ENCODE measurements around the gene F13B. TPM values are rescaled to one million over a fixed set of nuclear protein-coding genes. Genes with fewer than 3 reads are reported as not detected.
"Not testable (repeated sequence)": the region's sequence is repeated elsewhere in the genome, so short reads cannot be mapped to it uniquely, and the experiment has no call there.

The F13B gene
- total RNA-seq, 1 donor from 2014 or later, result not detected

DNA sequence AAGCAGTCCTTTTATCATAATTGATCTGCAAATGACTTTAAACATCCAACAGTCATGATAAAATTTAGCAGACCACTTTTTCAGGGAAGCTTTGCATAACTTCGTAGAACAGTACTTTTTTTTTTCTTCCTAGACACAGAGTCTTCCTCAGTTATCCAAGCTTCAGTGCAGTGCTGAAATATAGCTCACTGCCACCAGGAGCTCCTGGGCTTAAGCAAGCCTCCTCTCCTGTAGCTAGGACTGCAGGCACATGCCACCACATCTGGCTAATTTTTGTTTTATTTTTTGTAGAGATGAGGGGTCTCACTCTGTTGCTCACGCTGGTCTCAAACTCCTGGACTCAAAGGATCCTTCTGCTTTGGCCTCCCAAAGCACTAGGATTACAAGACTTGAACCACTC is 3.8 kb downstream of the F13B start:
- Histone ChIP-seq H3K4me3 (ENCODE audit: low read length in 3 of 3) (no peak overlapping the region), H3K27ac (ENCODE audit: low read depth, low read length) (no peak overlapping the region), H3K9me3 (ENCODE audit: control insufficient read depth in 3 of 3, low read length in 3 of 3) (no peaks in the 10 kb centered on the region), H3K9ac (ENCODE audit: low read depth in 1 of 3, low read length in 3 of 3) (no peak overlapping the region), H3K27me3 (ENCODE audit: control insufficient read depth in 3 of 3, insufficient read depth in 3 of 3, low read length in 3 of 3) (no peaks in the 10 kb centered on the region), H3K4me1 (ENCODE audit: control insufficient read depth in 3 of 3, insufficient read depth in 3 of 3, low read length in 3 of 3) (no peaks in the 10 kb centered on the region), H3K36me3 (ENCODE audit: control insufficient read depth in 3 of 3, insufficient read depth in 3 of 3, low read length in 3 of 3) (no peaks in the 10 kb centered on the region)

DNA sequence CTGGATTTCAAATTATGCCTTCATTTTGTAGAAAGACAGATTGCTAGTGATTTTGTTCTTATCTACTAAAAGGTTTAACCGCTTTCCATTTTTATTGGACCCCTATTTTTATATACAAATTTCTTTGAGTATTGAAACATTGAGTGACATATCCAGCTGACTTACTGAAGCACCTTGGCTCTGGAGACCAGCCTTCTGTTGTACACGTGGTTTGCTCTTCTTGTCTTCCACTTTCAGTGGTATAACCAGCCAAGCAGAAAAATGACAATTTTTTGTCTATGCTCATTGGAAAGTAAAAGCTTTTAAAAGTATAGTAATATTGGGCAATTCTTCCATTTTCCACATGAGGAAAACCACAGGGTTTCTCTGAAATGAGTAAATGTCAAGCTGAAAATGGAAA is 4.4 kb downstream of the F13B start:
- no peaks in the 10 kb centered on the region for H3K36me3 ChIP-seq (ENCODE audit: control insufficient read depth in 3 of 3, insufficient read depth in 3 of 3, low read length in 3 of 3)
- H3K27me3 ChIP-seq (ENCODE audit: control insufficient read depth in 3 of 3, insufficient read depth in 3 of 3, low read length in 3 of 3), result no peaks in the 10 kb centered on the region
- H3K4me1 ChIP-seq (ENCODE audit: control insufficient read depth in 3 of 3, insufficient read depth in 3 of 3, low read length in 3 of 3), result no peaks in the 10 kb centered on the region
- no peaks in the 10 kb centered on the region for H3K9me3 ChIP-seq (ENCODE audit: control insufficient read depth in 3 of 3, low read length in 3 of 3)
- H3K27ac ChIP-seq (ENCODE audit: low read depth, low read length), result no peak overlapping the region
- no peak overlapping the region for H3K4me3 ChIP-seq (ENCODE audit: low read length in 3 of 3)
- H3K9ac ChIP-seq (ENCODE audit: low read depth in 1 of 3, low read length in 3 of 3), result no peak overlapping the region

DNA sequence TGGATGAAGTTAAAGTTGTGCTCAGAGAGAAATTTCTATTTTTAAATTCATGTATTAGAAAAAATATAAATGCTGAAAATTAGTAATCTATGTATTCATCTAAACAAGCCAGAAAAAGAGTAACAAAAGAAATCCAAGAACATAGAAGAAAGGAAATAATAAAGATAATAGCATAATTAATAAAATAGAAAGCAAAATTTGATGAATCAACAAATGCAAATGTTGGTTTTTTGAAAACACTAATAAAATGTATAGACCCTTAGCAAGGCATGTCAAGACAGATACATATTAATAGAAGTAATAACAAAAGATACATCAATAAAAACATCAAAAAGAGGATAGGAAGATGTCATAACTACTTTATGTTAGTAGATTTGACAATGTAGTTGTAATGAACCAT is 18.0 kb downstream of the F13B start:
- Histone ChIP-seq H3K36me3 (ENCODE audit: control insufficient read depth in 3 of 3, insufficient read depth in 3 of 3, low read length in 3 of 3) (no peaks in the 10 kb centered on the region), H3K27ac (ENCODE audit: low read depth, low read length) (no peak overlapping the region), H3K9me3 (ENCODE audit: control insufficient read depth in 3 of 3, low read length in 3 of 3) (no peaks in the 10 kb centered on the region), H3K9ac (ENCODE audit: low read depth in 1 of 3, low read length in 3 of 3) (no peak overlapping the region), H3K4me3 (ENCODE audit: low read length in 3 of 3) (no peak overlapping the region), H3K27me3 (ENCODE audit: control insufficient read depth in 3 of 3, insufficient read depth in 3 of 3, low read length in 3 of 3) (no peaks in the 10 kb centered on the region), H3K4me1 (ENCODE audit: control insufficient read depth in 3 of 3, insufficient read depth in 3 of 3, low read length in 3 of 3) (no peaks in the 10 kb centered on the region)

DNA sequence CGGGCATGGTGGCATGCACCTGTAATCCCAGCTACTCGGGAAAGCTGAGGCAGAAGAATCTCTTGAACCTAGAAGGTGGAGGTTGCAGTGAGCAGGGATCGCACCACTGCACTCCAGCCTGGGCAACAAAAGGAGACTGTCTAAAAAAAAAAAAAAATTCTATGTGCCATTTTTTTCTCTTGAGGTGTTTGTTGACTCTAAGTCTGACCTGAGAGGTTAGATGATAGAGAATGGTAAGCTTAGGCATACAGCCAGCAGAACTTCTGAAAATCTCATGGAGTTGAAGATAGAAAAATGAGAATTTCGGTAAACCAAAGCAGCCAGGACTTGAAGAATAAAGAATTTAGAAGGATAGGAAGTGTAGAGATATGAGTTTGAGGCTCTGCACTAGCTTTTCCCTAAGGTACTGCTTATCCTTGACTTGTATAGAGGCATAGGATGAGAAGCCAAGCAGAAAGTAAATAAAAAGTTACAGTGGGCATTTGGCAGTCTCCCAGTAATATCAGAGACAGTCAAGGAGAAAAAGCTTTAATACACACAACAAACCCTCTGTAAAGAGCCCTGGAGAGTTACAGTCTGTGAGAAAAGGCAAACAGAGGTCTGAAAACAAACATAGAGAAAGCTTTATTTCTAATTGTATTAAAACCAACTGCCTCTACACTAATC is 24.3 kb downstream of the F13B start:
- no peaks in the 10 kb centered on the region for H3K4me1 ChIP-seq (ENCODE audit: control insufficient read depth in 3 of 3, insufficient read depth in 3 of 3, low read length in 3 of 3)

DNA sequence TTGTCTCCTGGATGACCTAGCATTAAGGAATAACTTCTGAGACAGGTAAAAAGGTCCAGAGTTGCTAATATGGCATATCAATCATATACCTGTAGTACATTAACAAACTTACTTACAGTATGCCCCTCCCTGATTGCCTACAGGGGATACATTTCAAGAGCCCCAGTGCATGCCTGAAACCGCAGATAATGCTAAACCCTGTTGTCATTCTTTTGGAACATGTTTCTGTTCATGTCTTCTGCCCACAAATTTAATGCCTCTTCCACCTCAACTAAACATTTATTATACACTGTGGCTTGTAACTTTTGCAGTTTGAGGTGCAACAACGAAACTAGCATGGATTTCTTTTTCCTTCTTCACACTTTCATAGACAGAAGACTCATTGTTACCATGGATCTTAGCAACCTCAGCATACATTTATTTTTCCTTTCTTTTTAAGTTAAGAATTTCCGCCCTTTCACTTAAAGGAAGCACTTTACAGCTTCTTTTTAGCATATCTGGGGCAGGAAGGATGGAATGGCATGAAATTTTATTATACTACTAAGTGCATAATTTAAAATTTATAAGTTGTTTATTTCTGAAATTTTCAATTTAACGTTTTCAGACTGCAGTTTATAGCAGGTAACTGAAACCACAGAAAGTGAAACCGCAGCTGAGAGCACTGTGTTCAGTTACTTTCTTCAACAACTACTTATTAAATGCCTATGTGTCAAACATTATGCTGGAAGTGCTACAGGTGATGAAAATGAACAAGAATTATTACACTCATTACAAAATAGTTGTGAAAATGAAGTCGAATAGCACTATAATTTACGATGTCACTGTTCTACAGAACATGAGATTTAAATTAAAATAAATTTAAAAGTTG is 25.3 kb downstream of the F13B start:
- H3K27me3 ChIP-seq (ENCODE audit: control insufficient read depth in 3 of 3, insufficient read depth in 3 of 3, low read length in 3 of 3), result no peaks in the 10 kb centered on the region
- no peak overlapping the region for H3K9ac ChIP-seq (ENCODE audit: low read depth in 1 of 3, low read length in 3 of 3)
- no peak overlapping the region for H3K27ac ChIP-seq (ENCODE audit: low read depth, low read length)
- H3K4me1 ChIP-seq (ENCODE audit: control insufficient read depth in 3 of 3, insufficient read depth in 3 of 3, low read length in 3 of 3), result no peaks in the 10 kb centered on the region
- no peak overlapping the region for H3K4me3 ChIP-seq (ENCODE audit: low read length in 3 of 3)
- no peaks in the 10 kb centered on the region for H3K9me3 ChIP-seq (ENCODE audit: control insufficient read depth in 3 of 3, low read length in 3 of 3)
- no peaks in the 10 kb centered on the region for H3K36me3 ChIP-seq (ENCODE audit: control insufficient read depth in 3 of 3, insufficient read depth in 3 of 3, low read length in 3 of 3)

More for the DNA sequence above, 24.3 kb downstream of the F13B start:
- no peak overlapping the region for H3K9ac ChIP-seq (ENCODE audit: low read depth in 1 of 3, low read length in 3 of 3)
- H3K36me3 ChIP-seq (ENCODE audit: control insufficient read depth in 3 of 3, insufficient read depth in 3 of 3, low read length in 3 of 3), result no peaks in the 10 kb centered on the region
- H3K27me3 ChIP-seq (ENCODE audit: control insufficient read depth in 3 of 3, insufficient read depth in 3 of 3, low read length in 3 of 3), result no peaks in the 10 kb centered on the region
- H3K4me3 ChIP-seq (ENCODE audit: low read length in 3 of 3), result no peak overlapping the region
- H3K27ac ChIP-seq (ENCODE audit: low read depth, low read length), result no peak overlapping the region
- H3K9me3 ChIP-seq (ENCODE audit: control insufficient read depth in 3 of 3, low read length in 3 of 3), result no peaks in the 10 kb centered on the region

DNA sequence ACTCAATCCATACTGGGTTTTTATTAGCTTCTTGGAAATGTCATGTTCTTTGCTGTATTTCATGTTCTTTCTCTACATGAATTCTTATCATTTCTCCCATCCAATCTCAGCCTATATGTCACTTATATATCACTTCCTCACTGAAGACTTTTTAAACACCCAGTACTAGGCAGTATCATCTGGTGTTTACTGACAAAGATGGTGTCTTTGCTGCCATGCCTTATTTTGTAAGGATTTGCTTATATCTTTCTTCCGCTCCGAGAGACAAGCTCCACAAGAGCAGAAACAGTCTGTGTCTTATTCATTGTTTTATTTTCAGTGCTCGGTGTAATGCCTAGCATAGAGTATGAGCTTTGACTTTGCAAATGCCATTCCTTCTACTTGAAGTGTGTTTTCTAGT is 30.2 kb downstream of the F13B start:
- Histone ChIP-seq H3K27ac (ENCODE audit: low read depth, low read length) (no peak overlapping the region), H3K4me3 (ENCODE audit: low read length in 3 of 3) (no peak overlapping the region), H3K27me3 (ENCODE audit: control insufficient read depth in 3 of 3, insufficient read depth in 3 of 3, low read length in 3 of 3) (no peaks in the 10 kb centered on the region), H3K4me1 (ENCODE audit: control insufficient read depth in 3 of 3, insufficient read depth in 3 of 3, low read length in 3 of 3) (no peaks in the 10 kb centered on the region), H3K9ac (ENCODE audit: low read depth in 1 of 3, low read length in 3 of 3) (no peak overlapping the region), H3K36me3 (ENCODE audit: control insufficient read depth in 3 of 3, insufficient read depth in 3 of 3, low read length in 3 of 3) (no peaks in the 10 kb centered on the region), H3K9me3 (ENCODE audit: control insufficient read depth in 3 of 3, low read length in 3 of 3) (no peaks in the 10 kb centered on the region)

DNA sequence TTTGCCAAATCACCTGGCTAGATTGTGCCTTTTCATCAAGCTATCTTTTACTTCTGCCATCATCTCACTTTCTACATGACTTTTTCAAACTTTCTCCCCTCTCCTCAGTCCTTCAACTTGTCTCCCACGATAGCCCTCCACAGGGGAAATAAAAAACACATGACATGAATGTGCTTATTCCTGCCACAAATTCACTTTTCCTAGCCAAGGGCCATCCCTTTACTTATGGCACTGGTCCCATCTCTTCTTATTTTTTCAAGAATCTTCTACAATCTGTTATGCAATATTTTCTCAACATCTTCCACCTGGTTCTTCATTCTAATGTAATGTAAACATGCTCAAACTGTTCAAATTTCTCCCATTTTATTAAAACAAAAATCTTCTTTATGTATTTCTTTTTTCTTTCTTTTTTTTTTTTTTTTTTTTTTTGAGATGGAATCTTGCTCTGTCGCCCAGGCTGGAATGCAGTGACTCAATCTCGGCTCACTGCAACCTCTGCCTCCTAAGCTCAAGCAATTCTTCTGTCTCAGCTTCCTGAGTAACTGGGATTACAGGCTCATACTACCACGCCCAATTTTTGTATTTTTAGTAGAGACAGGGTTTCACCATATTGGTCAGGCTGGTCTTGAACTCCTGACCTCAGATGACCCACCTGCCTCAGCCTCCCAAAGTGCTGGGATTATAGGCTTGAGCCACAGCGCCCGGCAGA is 32.3 kb downstream of the F13B start:
- not testable (repeated sequence) for H3K4me3 ChIP-seq (ENCODE audit: low read length in 3 of 3); H3K4me1 ChIP-seq (ENCODE audit: control insufficient read depth in 3 of 3, insufficient read depth in 3 of 3, low read length in 3 of 3); H3K36me3 ChIP-seq (ENCODE audit: control insufficient read depth in 3 of 3, insufficient read depth in 3 of 3, low read length in 3 of 3); H3K27me3 ChIP-seq (ENCODE audit: control insufficient read depth in 3 of 3, insufficient read depth in 3 of 3, low read length in 3 of 3); H3K9ac ChIP-seq (ENCODE audit: low read depth in 1 of 3, low read length in 3 of 3); H3K9me3 ChIP-seq (ENCODE audit: control insufficient read depth in 3 of 3, low read length in 3 of 3); H3K27ac ChIP-seq (ENCODE audit: low read depth, low read length)

DNA sequence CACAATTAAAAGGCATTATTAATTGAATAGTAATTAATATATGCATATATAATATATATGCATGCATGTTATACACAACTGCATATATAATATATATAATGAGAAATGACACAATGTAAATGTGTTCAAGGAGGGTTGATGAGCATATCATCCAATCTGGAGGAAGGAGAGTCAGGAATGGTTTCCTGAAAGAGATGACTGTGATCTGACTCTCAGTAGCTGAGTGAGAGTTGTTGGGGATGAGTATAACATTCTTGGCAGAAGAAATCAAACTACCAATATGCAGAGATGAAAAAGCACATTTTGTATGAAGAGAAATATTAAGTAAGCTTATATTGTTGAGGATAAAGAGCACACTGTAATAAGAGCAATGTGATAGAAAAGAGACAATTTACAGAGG is 37.3 kb downstream of the F13B start:
- no peaks in the 10 kb centered on the region for H3K4me1 ChIP-seq (ENCODE audit: control insufficient read depth in 3 of 3, insufficient read depth in 3 of 3, low read length in 3 of 3)
- no peaks in the 10 kb centered on the region for H3K9me3 ChIP-seq (ENCODE audit: control insufficient read depth in 3 of 3, low read length in 3 of 3)
- H3K4me3 ChIP-seq (ENCODE audit: low read length in 3 of 3), result no peak overlapping the region
- no peaks in the 10 kb centered on the region for H3K27me3 ChIP-seq (ENCODE audit: control insufficient read depth in 3 of 3, insufficient read depth in 3 of 3, low read length in 3 of 3)
- no peak overlapping the region for H3K9ac ChIP-seq (ENCODE audit: low read depth in 1 of 3, low read length in 3 of 3)
- H3K27ac ChIP-seq (ENCODE audit: low read depth, low read length), result no peak overlapping the region
- no peaks in the 10 kb centered on the region for H3K36me3 ChIP-seq (ENCODE audit: control insufficient read depth in 3 of 3, insufficient read depth in 3 of 3, low read length in 3 of 3)

DNA sequence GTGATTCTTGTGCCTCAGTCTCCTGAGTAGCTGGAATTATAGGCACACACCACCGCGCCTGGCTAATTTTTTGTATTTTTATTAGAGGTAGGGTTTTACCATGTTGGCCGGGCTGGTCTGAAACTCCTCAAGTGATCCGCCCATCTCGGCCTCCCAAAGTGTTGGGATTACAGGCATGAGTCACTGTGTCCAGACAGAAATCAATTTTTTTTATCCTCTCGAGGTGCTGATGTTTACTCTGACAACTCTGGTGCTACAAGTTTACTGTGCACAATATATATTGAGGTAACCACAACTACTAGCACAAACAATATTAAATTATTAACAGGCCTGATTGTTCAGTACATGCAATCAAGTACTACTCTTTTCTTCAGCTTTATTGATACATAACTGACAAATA is 39.7 kb downstream of the F13B start:
- Histone ChIP-seq H3K27me3 (ENCODE audit: control insufficient read depth in 3 of 3, insufficient read depth in 3 of 3, low read length in 3 of 3) (no peaks in the 10 kb centered on the region), H3K4me1 (ENCODE audit: control insufficient read depth in 3 of 3, insufficient read depth in 3 of 3, low read length in 3 of 3) (no peaks in the 10 kb centered on the region), H3K4me3 (ENCODE audit: low read length in 3 of 3) (no peak overlapping the region), H3K9me3 (ENCODE audit: control insufficient read depth in 3 of 3, low read length in 3 of 3) (no peaks in the 10 kb centered on the region), H3K9ac (ENCODE audit: low read depth in 1 of 3, low read length in 3 of 3) (no peak overlapping the region), H3K36me3 (ENCODE audit: control insufficient read depth in 3 of 3, insufficient read depth in 3 of 3, low read length in 3 of 3) (no peaks in the 10 kb centered on the region), H3K27ac (ENCODE audit: low read depth, low read length) (no peak overlapping the region)

DNA sequence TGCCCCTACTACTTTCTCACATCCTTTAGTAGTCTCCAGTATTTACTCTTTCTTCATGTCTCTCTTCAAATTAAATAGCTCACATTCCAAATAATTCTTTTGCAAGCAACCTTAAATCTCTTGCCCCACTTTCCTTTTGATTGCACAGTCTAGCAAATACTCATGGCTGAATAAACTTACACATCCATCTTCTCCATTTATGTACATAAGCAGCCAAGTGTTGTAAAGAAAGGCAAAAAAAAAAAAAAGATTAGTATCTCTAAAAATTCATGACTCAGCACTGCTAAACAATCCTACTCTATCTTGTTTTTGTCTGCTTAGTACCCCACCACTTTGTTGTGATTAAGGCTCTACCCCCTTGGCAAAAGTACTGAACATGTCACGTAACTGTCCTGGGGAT is 42.6 kb downstream of the F13B start:
- H3K4me1 ChIP-seq (ENCODE audit: control insufficient read depth in 3 of 3, insufficient read depth in 3 of 3, low read length in 3 of 3), result no peaks in the 10 kb centered on the region

More for the DNA sequence above, 42.6 kb downstream of the F13B start:
- no peaks in the 10 kb centered on the region for H3K27me3 ChIP-seq (ENCODE audit: control insufficient read depth in 3 of 3, insufficient read depth in 3 of 3, low read length in 3 of 3)
- no peaks in the 10 kb centered on the region for H3K36me3 ChIP-seq (ENCODE audit: control insufficient read depth in 3 of 3, insufficient read depth in 3 of 3, low read length in 3 of 3)
- no peak overlapping the region for H3K27ac ChIP-seq (ENCODE audit: low read depth, low read length)
- H3K9me3 ChIP-seq (ENCODE audit: control insufficient read depth in 3 of 3, low read length in 3 of 3), result no peaks in the 10 kb centered on the region
- no peak overlapping the region for H3K4me3 ChIP-seq (ENCODE audit: low read length in 3 of 3)
- no peak overlapping the region for H3K9ac ChIP-seq (ENCODE audit: low read depth in 1 of 3, low read length in 3 of 3)
